IPS-11a (cell line): ENCODE results near the gene GPER1.
"Not testable (repeated sequence)": the region's sequence is repeated elsewhere in the genome, so short reads cannot be mapped to it uniquely, and the experiment has no call there.

Experiments
- H3K4me3 ChIP-seq: one replicate; pipeline ENCODE4 v1.5.1; 2013; ENCODE audit warnings: low read depth, low read length, control low read depth

Gene GPER1

GRCh38 chr7:1116383-1117008 is 28.6 kb downstream of the GPER1 start:
- H3K4me3 ChIP-seq, result not testable (repeated sequence)

GRCh38 chr7:1117321-1117928 is 29.5 kb downstream of the GPER1 start:
- no peak overlapping the region for H3K4me3 ChIP-seq

DNA sequence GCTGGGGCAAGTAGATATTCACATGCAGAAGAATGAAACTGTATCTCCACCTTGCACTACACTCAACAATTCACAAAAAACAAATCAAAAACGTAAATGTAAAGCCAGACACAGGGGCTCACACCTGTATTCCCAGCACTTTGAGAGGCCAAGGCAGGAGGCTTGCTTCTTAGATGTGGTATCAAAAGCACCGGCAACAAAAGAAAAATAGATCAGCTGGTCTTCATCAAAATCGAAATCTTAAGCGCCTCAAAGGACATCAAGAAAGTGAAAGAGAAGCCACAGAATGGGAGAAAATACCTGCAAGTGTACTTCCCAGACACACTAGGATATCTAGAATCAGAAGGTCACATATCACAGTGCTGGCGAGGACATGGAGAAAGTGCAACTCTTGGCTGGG is 31.3 kb downstream of the GPER1 start:
- H3K4me3 ChIP-seq, result no peak overlapping the region

GRCh38 chr7:1120791-1121190 is 32.9 kb downstream of the GPER1 start:
- H3K4me3 ChIP-seq, result no peak overlapping the region

GRCh38 chr7:1121476-1121875 is 33.6 kb downstream of the GPER1 start:
- H3K4me3 ChIP-seq, result no peak overlapping the region

- no peak overlapping the region for H3K4me3 ChIP-seq
These were observed 34.2 kb downstream of the GPER1 start for GRCh38 chr7:1121886-1122831.

GRCh38 chr7:1122832-1123501 is 35.1 kb downstream of the GPER1 start:
- H3K4me3 ChIP-seq, result no peak overlapping the region

GRCh38 chr7:1123715-1124114 is 35.8 kb downstream of the GPER1 start:
- no peak overlapping the region for H3K4me3 ChIP-seq

- H3K4me3 ChIP-seq, result no peak overlapping the region
These were observed 36.3 kb downstream of the GPER1 start for GRCh38 chr7:1124164-1124563.

DNA sequence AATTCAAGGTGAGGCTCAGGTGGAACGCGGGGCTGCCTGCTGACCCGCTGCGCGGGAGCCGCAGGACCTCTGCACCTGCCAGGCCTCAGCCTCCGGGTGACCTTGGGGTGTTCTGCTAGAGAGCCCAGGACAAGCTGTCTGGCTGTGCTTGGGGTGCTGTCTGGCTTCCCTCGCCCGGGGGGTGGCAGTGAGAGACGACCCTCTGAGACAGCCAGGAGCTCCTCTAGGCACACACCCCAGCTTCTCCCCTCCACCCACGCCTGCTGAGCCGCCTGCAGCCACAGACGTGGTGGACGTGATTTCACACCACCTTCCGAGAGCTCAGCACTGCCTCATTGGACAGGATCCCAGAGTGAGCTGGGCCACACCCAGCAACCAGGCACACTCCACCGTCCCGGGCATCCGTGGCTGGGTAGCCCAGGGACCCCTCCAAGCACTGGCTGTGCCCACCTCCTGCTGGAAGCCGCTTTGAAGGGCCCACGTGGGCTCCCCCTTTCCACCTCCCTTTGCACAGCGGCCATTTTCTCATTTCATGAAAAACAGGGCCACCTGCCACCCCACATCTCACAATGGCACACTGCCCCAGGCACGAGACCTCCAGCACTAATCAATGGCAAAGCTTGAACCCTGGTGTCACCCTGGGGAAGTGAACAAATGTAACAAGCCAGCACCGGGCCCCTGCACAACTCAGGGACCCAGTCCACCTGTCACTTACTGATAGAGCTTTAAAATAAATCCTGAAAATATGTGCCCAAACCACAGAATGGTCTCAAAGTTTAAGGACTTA is 37.1 kb downstream of the GPER1 start:
- H3K4me3 ChIP-seq, result no peak overlapping the region

GRCh38 chr7:1125603-1125969 is 37.7 kb downstream of the GPER1 start:
- no peak overlapping the region for H3K4me3 ChIP-seq

DNA sequence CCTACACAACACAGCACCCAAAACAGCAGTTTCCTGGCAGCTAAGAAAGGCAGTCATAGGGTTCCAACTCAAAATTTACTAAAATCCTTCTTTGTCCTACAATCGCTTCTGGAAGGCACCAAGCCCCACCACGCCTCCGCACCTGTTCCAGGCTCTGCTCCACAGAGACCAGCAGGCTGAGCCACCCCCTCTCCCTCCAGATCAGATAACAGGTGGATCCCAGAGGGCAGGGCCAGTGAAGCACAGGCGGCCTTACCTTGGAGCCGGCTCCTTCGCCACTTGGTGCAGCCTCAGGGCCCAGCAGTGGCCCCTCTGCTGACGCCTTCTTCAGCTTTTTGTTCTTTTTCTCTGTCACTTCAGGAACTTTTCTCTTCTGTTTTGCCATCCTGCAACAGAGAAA is 39.1 kb downstream of the GPER1 start:
- no peak overlapping the region for H3K4me3 ChIP-seq

DNA sequence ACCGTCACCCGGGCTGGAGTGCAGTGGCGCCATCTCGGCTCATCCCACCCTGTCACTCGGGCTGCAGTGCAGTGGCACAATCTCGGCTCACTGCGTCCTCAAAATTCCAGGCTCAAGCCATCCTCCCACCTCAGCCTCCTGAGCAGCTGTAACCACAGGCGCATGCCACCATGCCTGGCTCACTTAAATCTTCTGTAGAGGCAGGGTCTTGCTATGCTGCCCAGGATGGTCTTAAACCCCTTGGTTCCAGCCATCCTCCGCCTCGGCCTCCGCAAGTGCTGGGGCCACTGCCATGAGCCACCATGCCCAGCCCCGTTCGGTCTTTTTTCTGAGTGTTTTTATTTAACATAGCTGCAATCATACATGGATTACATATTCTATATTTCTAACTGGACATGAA is 41.5 kb downstream of the GPER1 start:
- no peak overlapping the region for H3K4me3 ChIP-seq

DNA sequence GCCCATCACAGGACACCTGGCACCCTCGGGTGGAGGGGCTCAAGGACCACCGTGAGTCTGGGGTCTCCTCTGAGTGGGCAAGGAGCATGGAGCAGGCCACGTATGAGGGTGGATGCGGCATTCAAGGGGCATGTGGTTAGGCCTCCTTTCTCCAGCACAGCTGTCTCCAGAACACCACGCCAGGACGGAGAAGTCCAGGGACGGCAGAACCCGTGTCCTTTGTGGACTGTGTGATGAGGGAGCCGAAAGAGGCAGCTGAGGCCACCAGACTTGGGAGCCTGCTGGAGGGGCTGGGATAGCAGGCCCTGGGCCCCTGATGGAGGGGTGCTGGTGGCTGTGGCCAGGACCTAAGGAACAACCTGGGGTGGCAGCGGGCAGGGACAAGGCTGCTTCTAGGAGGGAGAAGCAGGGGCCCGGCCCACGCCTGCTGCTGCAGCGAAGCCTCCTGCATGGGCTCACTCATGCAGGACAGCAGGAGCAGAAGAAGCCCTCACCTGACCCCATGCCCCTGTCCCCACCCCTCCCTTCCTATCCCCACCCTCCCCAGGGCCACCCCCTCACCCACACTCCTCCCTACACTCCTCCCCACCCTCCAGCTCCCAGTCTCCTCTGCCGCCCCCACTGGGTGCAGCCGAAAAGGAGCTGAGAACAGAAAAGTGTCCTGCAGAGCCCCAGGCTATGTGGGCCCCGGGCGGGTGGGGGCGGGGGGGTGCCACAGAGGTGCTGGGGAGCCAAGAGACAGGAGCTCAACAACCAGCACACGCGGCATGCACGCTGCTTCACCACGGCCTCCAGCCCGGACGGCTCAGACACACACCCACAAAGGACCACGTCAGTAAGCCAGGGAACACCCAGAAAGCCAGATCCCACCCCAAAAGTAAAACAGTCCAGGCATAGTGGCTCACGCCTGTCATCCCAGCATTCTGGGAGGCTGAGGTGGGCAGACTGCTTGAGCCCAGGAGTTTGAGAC is 42.4 kb downstream of the GPER1 start:
- H3K4me3 ChIP-seq, result no peak overlapping the region

DNA sequence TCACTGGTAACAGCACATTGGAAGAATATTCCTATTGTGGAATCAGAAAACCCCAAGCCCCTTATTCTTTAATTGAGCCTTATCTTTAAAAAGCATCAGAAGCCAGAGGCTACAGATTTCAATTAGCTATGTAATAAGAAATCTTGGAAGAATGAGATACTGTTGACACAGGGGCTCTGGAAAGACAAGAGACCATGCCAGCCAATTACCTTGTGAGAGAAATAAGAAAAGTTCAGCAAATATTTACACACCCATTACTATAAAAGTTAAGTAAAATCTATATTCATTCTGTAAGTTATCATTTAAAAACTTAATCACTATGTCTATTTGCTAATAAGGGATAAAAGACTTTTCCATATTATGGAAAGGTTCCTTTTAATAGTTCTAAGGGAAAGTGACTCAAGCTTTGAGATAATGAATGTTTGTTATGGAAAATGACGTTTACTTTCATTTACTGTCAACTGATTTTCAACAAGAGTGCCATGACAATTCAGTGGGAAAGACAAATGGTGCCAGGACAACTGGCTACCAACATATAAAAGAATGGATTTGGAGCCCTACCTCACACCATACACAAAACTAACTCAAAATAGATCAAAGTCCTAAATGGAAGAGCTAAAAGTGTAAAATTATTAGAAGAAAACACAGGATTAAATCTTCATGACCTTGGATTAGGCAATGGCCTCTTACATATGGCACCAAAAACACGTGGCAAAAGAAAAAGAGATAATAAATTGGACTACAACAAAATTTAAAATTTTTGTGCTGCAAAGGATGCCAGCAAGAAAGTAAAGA is 43.8 kb downstream of the GPER1 start:
- H3K4me3 ChIP-seq, result no peak overlapping the region

- H3K4me3 ChIP-seq, result no peak overlapping the region
These were observed 47.0 kb downstream of the GPER1 start for GRCh38 chr7:1134951-1135350.

DNA sequence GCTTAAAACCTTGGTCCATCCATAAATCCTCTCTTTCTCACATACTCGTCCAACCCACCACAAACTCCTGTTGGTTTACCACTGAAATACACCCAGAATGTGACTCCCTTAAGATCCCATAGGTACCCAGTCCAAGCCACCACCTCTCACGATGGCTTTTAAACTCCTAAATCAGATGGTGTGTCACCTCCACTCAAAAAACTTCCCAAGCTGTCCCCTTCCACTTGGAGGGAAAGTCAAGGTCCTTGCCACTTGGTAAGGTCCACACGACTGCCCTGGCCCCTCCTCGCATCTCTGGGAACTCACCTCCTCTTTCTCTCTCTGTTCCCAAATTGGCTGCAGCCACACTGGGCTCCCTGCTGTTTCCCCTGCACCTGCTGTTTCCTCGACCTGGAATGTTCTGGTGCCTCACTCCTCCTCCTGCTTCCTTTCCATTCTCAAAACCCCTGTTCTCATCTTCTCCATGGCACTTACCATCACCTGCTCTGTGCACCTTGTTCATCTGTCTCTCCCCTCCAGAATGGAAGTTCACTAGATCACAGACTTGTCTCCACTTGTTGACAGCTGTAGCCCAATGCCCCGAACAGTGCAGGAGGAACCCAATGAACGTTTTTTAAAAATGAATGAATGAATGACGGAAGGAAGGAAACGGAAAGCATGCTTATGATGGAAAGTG is 49.1 kb downstream of the GPER1 start:
- peak overlapping the region; percentile 81 for H3K4me3 ChIP-seq

- peak overlapping the region; percentile 81 for H3K4me3 ChIP-seq
These were observed 49.7 kb downstream of the GPER1 start for GRCh38 chr7:1137517-1138167.
